Measurements from ENCODE around the gene GRID2.

Gene GRID2

DNA sequence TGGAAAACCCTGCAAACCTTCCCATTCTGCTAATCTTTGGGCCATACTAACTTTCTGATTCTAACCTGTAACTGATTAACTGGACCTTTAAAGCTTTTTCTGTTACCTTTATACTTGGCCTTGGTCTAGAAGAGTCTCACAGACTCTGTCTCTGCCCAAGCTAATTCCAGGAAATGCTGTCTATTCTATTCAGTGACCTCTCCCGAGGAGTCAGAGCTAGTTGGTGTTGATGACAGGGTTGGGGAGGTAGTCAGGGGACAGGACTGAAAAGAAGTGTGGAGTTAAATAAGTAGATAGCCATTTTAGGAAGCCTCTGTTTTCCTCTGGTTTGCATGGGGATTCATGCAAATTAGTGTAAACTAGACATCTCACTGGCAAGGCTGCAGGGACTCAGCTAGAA lies 429.5 kb downstream of the GRID2 start:
- no peak for TF ChIP-seq POLR2AphosphoS5 (IDR thresholded peaks at IDR 0.05; ENCODE audit: low read depth, low read length)
- FAIRE-seq = no peak
- no peak for DNase-seq (ENCODE audit: insufficient read length, low spot score)

DNA sequence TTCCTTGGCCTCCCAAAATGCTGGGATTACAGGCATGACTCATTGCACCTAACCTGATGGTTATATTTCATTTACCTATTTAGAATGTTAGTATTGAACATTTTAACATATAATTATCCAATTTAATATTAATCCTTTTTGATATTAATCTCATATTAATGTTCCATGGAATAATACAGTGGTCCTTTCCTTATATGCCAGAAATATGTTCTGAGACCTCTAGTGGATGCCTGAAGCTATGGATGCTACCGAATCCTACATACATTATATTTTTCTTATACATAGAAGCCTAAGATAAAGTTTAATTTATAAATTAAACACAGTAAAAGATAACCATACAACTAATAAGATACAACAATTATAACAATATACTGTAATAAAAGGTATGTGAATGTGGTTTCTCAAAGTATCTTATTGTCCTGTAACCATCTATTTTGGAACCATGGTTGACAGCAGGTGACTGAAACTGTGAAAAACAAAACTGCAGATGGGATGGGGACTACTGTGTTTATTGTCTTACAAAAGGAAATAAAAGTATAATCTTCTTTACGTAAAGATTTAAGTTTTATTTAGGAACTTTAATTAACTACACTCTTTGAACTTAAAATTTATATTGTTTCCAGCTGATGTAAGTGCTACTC lies 431.4 kb downstream of the GRID2 start:
- TF ChIP-seq PAX5 (IDR thresholded peaks at IDR 0.05; ENCODE audit: insufficient read depth, low read length, severe bottlenecking) = no peak
- TF ChIP-seq SPI1 (IDR thresholded peaks at IDR 0.05; ENCODE audit: low read depth, low read length) = no peak
- TF ChIP-seq POLR2A (IDR thresholded peaks at IDR 0.05; ENCODE audit: low read depth, low read length) = no peak
- no peak for TF ChIP-seq POU2F2 (IDR thresholded peaks at IDR 0.05; ENCODE audit: low read depth, low read length)
- TF ChIP-seq TAF1 (IDR thresholded peaks at IDR 0.05; ENCODE audit: low read depth, low read length) = no peak
- TF ChIP-seq POLR2AphosphoS5 (IDR thresholded peaks at IDR 0.05; ENCODE audit: low read depth, low read length) = no peak
- no peak for FAIRE-seq
- no peak for DNase-seq (ENCODE audit: insufficient read length, low spot score)

DNA sequence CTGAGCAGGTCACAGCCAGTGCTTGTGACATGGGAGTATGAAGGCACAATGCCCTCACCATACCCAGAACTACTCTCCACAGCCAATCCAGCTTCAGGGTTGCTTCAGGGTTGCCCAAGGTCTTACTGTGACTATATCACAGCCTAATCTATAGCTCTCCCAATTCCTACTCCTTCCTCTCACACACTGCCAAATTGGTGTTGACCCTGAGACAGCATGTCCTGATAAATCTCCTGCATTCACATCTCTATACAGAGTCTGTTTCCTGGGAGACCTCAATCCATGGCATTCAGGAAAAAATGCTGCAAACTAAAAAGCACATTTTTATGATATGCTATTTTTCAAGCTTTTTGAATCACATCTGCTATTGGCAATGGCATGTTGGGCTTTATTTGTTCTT lies 456.7 kb downstream of the GRID2 start:
- no peak for DNase-seq (ENCODE audit: insufficient read length, low spot score)
- TF ChIP-seq PAX5 (IDR thresholded peaks at IDR 0.05; ENCODE audit: insufficient read depth, low read length, severe bottlenecking) = no peak
- TF ChIP-seq POLR2A (IDR thresholded peaks at IDR 0.05; ENCODE audit: low read depth, low read length) = no peak
- TF ChIP-seq POLR2AphosphoS5 (IDR thresholded peaks at IDR 0.05; ENCODE audit: low read depth, low read length) = no peak
- TF ChIP-seq TAF1 (IDR thresholded peaks at IDR 0.05; ENCODE audit: low read depth, low read length) = no peak
- no peak for TF ChIP-seq POU2F2 (IDR thresholded peaks at IDR 0.05; ENCODE audit: low read depth, low read length)
- no peak for TF ChIP-seq SPI1 (IDR thresholded peaks at IDR 0.05; ENCODE audit: low read depth, low read length)
- FAIRE-seq = no peak

DNA sequence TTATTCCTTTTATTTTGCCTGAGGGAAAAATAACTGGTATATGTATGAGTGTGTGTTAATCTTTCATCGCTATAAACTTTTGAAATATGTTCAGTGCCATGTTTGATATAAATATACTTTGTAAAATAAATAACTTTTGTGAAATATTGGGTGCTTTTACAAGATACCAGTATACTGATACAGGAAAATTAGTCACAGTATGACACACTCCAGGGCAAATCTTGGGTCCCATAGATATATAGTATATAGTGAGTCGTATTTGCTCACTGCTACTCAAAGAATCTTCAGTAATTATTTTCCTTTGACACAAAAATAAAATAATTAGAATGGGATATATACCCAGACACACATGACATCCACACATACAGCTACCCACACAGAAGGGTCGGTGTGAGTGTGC lies 472.3 kb downstream of the GRID2 start:
- DNase-seq (ENCODE audit: insufficient read length, low spot score) (no peak), FAIRE-seq (no peak)
- no peak for TF ChIP-seq POU2F2 (IDR thresholded peaks at IDR 0.05; ENCODE audit: low read depth, low read length)
- TF ChIP-seq SPI1 (IDR thresholded peaks at IDR 0.05; ENCODE audit: low read depth, low read length) = no peak
- no peak for TF ChIP-seq POLR2AphosphoS5 (IDR thresholded peaks at IDR 0.05; ENCODE audit: low read depth, low read length)
- no peak for TF ChIP-seq TAF1 (IDR thresholded peaks at IDR 0.05; ENCODE audit: low read depth, low read length)
- TF ChIP-seq PAX5 (IDR thresholded peaks at IDR 0.05; ENCODE audit: insufficient read depth, low read length, severe bottlenecking) = no peak
- TF ChIP-seq POLR2A (IDR thresholded peaks at IDR 0.05; ENCODE audit: low read depth, low read length) = no peak

DNA sequence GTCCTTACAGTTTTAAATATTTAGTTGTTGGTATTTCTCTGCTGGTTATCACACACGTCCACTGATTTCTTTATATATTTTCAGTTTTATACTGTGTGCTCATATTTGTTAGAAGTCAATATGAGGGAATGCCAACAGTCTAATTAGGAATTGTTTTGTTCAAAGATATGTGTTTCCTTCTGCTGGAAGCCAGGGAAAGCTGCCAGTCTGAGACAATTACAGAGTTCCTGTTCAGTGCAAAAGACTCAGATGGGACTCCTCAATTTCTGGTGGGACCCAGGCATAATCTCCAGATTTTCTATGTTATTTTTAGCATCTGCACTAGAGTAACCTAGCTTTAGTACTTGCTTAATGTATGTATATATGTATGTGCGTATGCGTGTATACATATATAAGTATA lies 486.0 kb downstream of the GRID2 start:
- FAIRE-seq (no peak), DNase-seq (ENCODE audit: insufficient read length, low spot score) (no peak)
- TF ChIP-seq POLR2A (IDR thresholded peaks at IDR 0.05; ENCODE audit: low read depth, low read length) (no peak), PAX5 (IDR thresholded peaks at IDR 0.05; ENCODE audit: insufficient read depth, low read length, severe bottlenecking) (no peak), SPI1 (IDR thresholded peaks at IDR 0.05; ENCODE audit: low read depth, low read length) (no peak), POU2F2 (IDR thresholded peaks at IDR 0.05; ENCODE audit: low read depth, low read length) (no peak)

DNA sequence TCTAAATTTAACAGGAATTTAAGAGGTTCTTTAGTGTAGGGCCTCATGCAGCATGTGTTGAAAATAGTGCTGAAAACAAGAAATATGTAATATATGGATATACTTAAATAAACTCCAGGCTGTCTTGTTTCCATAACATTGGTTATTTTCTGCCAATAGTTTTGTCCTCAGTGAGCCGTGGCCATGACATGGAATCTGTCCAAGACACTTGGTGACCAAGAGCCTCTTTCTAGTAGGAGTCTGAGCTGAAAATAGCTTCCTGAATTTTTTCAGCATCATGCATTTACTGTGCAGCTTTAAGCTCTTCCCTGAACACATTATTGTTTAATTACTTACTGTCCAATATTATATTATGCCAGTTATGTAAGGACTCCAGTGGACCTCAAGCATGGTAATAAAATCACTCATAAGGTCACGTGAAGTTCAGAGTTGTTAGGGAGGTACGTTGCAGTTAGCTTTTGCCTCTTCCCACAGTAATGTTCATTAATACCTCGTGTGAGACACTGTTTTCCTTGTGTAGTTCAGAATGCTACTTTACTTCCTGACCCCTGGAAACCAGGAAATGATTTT lies 488.2 kb downstream of the GRID2 start:
- DNase-seq (ENCODE audit: insufficient read length, low spot score) = no peak
- no peak for TF ChIP-seq POLR2A (IDR thresholded peaks at IDR 0.05; ENCODE audit: low read depth, low read length)
- no peak for TF ChIP-seq TAF1 (IDR thresholded peaks at IDR 0.05; ENCODE audit: low read depth, low read length)
- TF ChIP-seq SPI1 (IDR thresholded peaks at IDR 0.05; ENCODE audit: low read depth, low read length) = no peak
- no peak for TF ChIP-seq POLR2AphosphoS5 (IDR thresholded peaks at IDR 0.05; ENCODE audit: low read depth, low read length)
- TF ChIP-seq PAX5 (IDR thresholded peaks at IDR 0.05; ENCODE audit: insufficient read depth, low read length, severe bottlenecking) = no peak
- TF ChIP-seq POU2F2 (IDR thresholded peaks at IDR 0.05; ENCODE audit: low read depth, low read length) = no peak
- FAIRE-seq = no peak

DNA sequence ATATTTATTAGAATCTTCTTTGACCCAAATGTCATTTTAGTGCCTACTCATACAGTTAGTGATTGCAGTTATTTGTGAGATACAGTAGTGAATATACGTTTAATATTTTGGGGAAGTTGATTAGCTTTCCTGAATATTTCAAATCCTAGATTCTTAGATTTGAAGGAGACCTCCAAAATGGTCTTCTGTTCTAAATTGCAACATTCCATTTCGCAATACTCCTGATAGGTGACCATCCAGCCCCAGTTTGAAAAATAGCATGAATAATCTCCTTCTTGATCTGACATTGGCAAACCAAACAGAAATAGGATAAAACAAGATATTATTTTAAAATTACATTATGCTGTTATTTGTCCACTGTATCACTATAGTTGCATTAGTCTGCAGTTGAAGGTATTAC lies 505.6 kb downstream of the GRID2 start:
- FAIRE-seq (no peak), DNase-seq (ENCODE audit: insufficient read length, low spot score) (no peak)
- TF ChIP-seq POLR2A (IDR thresholded peaks at IDR 0.05; ENCODE audit: low read depth, low read length) (no peak), SPI1 (IDR thresholded peaks at IDR 0.05; ENCODE audit: low read depth, low read length) (no peak), POU2F2 (IDR thresholded peaks at IDR 0.05; ENCODE audit: low read depth, low read length) (no peak), POLR2AphosphoS5 (IDR thresholded peaks at IDR 0.05; ENCODE audit: low read depth, low read length) (no peak), TAF1 (IDR thresholded peaks at IDR 0.05; ENCODE audit: low read depth, low read length) (no peak), PAX5 (IDR thresholded peaks at IDR 0.05; ENCODE audit: insufficient read depth, low read length, severe bottlenecking) (no peak)

DNA sequence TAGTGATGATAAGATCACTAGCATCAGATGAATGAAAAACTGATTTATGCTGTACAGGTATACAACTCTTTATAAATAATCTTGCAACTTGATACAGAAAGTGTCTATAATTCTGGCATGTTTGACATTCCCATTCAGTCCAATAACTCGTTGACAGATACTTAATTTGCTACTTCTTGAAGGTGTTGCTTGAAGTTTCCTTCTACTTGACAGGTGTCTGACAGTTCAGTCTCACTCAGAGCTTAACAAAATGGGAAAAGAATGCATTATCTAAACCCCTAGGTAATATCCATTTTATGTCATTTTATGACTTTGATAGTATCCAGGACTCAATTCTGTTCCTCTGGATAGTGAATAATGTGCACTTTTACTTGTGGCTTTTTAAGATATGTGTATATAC lies 508.9 kb downstream of the GRID2 start:
- FAIRE-seq (no peak), DNase-seq (ENCODE audit: insufficient read length, low spot score) (no peak)
- TF ChIP-seq POLR2A (IDR thresholded peaks at IDR 0.05; ENCODE audit: low read depth, low read length) (no peak), POLR2AphosphoS5 (IDR thresholded peaks at IDR 0.05; ENCODE audit: low read depth, low read length) (no peak)

DNA sequence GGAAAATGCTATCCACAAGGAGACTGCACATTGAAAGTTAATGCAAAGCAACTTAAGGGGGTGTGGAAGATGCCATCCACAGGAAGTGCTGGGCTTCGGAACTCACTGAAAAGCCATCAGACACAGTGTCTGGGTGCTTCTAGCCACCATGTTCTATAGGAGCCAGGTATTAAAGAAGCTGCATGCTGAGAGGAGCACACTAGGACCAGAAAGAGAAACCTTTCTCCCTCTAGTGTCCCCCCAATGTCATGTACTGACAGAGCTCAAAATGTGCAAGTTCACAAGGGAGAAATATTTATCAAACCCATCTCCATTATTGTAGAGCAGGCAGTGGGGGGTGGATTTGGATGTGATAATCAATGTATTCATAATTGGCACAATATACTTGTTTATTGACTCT lies 510.9 kb downstream of the GRID2 start:
- DNase-seq (ENCODE audit: insufficient read length, low spot score) (no peak), FAIRE-seq (no peak)
- TF ChIP-seq PAX5 (IDR thresholded peaks at IDR 0.05; ENCODE audit: insufficient read depth, low read length, severe bottlenecking) = no peak
- TF ChIP-seq POU2F2 (IDR thresholded peaks at IDR 0.05; ENCODE audit: low read depth, low read length) = no peak
- no peak for TF ChIP-seq TAF1 (IDR thresholded peaks at IDR 0.05; ENCODE audit: low read depth, low read length)
- no peak for TF ChIP-seq SPI1 (IDR thresholded peaks at IDR 0.05; ENCODE audit: low read depth, low read length)
- TF ChIP-seq POLR2A (IDR thresholded peaks at IDR 0.05; ENCODE audit: low read depth, low read length) = no peak
- no peak for TF ChIP-seq POLR2AphosphoS5 (IDR thresholded peaks at IDR 0.05; ENCODE audit: low read depth, low read length)

DNA sequence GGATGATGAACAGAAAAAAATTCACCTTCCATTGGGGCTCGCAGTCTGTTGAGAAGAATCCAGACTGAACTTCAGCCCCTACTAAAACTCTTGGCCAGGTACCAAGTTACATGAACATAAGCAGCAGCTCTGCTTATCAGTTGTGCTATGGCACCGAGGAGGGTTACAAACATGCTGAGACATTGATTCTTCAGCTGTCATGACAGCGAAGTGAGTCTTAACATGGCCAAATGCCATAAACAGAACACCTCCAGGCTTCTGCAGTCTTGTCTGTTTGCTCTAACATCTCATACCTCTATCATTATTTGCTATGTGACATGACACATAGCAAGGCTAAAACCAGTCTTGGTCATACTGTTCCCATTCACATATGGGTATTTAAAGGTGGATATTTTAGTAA lies 521.5 kb downstream of the GRID2 start:
- FAIRE-seq (no peak), DNase-seq (ENCODE audit: insufficient read length, low spot score) (no peak)
- no peak for TF ChIP-seq POU2F2 (IDR thresholded peaks at IDR 0.05; ENCODE audit: low read depth, low read length)
- no peak for TF ChIP-seq PAX5 (IDR thresholded peaks at IDR 0.05; ENCODE audit: insufficient read depth, low read length, severe bottlenecking)
- no peak for TF ChIP-seq SPI1 (IDR thresholded peaks at IDR 0.05; ENCODE audit: low read depth, low read length)
- TF ChIP-seq POLR2AphosphoS5 (IDR thresholded peaks at IDR 0.05; ENCODE audit: low read depth, low read length) = no peak
- no peak for TF ChIP-seq POLR2A (IDR thresholded peaks at IDR 0.05; ENCODE audit: low read depth, low read length)

All from GM12891 (cell line).